Measurements from ENCODE around the gene SPRR2D.

DNA sequence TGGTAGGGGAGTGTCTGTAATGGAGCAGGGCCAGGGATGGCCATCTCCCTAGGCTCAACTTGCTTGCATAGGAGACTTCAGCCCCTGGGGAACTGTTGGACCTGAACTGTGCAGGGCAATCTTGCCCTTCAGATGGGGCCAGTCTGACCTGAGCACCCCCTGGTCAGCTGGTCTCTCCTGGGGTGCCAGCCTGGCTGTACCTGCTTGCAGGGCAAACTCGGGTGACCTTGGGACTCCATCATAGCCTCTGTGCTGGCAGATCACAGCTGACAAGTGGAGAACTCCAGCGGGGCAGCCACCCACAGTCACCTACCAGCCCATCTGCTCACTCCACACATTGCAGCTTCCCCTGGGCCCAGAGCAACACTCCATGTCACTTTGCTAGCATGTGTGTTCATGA lies 8.3 kb upstream of the SPRR2D start:
- TF ChIP-seq, protein P1, sequence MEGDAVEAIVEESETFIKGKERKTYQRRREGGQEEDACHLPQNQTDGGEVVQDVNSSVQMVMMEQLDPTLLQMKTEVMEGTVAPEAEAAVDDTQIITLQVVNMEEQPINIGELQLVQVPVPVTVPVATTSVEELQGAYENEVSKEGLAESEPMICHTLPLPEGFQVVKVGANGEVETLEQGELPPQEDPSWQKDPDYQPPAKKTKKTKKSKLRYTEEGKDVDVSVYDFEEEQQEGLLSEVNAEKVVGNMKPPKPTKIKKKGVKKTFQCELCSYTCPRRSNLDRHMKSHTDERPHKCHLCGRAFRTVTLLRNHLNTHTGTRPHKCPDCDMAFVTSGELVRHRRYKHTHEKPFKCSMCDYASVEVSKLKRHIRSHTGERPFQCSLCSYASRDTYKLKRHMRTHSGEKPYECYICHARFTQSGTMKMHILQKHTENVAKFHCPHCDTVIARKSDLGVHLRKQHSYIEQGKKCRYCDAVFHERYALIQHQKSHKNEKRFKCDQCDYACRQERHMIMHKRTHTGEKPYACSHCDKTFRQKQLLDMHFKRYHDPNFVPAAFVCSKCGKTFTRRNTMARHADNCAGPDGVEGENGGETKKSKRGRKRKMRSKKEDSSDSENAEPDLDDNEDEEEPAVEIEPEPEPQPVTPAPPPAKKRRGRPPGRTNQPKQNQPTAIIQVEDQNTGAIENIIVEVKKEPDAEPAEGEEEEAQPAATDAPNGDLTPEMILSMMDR (conservative IDR thresholded peaks at IDR 0.05; ENCODE audit: low read depth, low read length) = no peak
- no peak for TF ChIP-seq EZH2 (IDR thresholded peaks at IDR 0.05; ENCODE audit: borderline replicate concordance, low read depth, low read length, poor library complexity, severe bottlenecking)

Measured in A673 (cell line).